A673 (cell line): ENCODE results near the gene FAM216A.

ENCODE experiments used
- EZH2 ChIP-seq: fragments of 200-600 bp; sonication (generic); IDR thresholded peaks from 2 replicates; pipeline ENCODE4 v1.6.1; 2017; ENCODE audit warnings: borderline replicate concordance, low read depth, mild to moderate bottlenecking, mixed read lengths, antibody characterized with exemption, low read length; ENCODE audit not compliant: poor library complexity, severe bottlenecking
- TF ChIP-seq, protein P1 (sequence below): fragments of 300-800, 200-600 bp; sonication (generic); conservative IDR thresholded peaks from 2 replicates; pipeline ENCODE4 v1.5.1; 2017; ENCODE audit warnings: low read depth, mild to moderate bottlenecking, antibody characterized with exemption, low read length, moderate library complexity, mixed read lengths

DNA sequence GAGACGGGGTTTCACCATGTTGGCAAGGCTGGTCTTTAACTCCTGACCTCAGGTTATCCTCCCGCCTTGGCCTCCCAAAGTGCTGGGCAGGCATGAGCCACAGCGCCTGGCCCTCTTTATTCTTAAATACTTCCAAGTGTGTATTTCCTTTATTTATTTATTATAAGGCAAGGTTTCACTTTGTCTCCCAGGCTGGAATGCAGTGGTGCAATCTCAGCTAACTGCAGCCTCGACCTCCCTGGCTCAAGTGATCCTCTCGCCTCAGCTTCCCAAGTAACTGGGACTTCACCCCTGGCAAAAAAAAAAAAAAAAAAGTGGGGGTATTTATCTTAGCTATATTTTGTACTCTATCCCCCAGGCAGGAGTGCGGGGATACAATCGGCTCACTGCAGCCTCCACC is 6.8 kb downstream of the FAM216A start:
- TF ChIP-seq, protein P1, sequence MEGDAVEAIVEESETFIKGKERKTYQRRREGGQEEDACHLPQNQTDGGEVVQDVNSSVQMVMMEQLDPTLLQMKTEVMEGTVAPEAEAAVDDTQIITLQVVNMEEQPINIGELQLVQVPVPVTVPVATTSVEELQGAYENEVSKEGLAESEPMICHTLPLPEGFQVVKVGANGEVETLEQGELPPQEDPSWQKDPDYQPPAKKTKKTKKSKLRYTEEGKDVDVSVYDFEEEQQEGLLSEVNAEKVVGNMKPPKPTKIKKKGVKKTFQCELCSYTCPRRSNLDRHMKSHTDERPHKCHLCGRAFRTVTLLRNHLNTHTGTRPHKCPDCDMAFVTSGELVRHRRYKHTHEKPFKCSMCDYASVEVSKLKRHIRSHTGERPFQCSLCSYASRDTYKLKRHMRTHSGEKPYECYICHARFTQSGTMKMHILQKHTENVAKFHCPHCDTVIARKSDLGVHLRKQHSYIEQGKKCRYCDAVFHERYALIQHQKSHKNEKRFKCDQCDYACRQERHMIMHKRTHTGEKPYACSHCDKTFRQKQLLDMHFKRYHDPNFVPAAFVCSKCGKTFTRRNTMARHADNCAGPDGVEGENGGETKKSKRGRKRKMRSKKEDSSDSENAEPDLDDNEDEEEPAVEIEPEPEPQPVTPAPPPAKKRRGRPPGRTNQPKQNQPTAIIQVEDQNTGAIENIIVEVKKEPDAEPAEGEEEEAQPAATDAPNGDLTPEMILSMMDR = no peak
- no peak for TF ChIP-seq EZH2
